HEK293 (cell line): ENCODE data around the gene MOK.

ENCODE experiments used
- CTCF ChIA-PET: fragments of 350-600 bp; formaldehyde crosslinking; extraction: SDS; loops from one replicate; lab custom pipeline; 2021; ENCODE audit warnings: antibody characterized with exemption; lab: Yijun Ruan, JAX
- POLR2A ChIA-PET: fragments of 300-600 bp; formaldehyde crosslinking; extraction: SDS; loops from one replicate; lab custom pipeline; 2020; ENCODE audit warnings: antibody characterized with exemption, inconsistent platforms; lab: Yijun Ruan, JAX
- H3K27ac ChIP-seq: fragments of 200-500 bp; sonication (Bioruptor generic); 2 replicates; pipeline ENCODE4 v1.5.1; 2014; ENCODE audit warnings: low read depth, low read length, control low read depth, inconsistent platforms; ENCODE audit errors: extremely low read depth
- H3K36me3 ChIP-seq, 2 experiments: fragments of 200-500 bp in 1 of 2; sonication (Bioruptor generic) in 1 of 2; 1 replicate in 1 of 2; 2 replicates in 1 of 2; pipeline ENCODE4 v1.5.1; 2014 to 2017; ENCODE audit warnings: inconsistent platforms in 2 of 2, low read length in 2 of 2; ENCODE audit not compliant: control insufficient read depth in 2 of 2, insufficient read depth in 1 of 2
- H3K4me1 ChIP-seq: fragments of 200-500 bp; sonication (Bioruptor generic); 2 replicates; pipeline ENCODE4 v1.5.1; 2014; ENCODE audit warnings: mild to moderate bottlenecking, low read length, inconsistent platforms; ENCODE audit not compliant: control insufficient read depth, insufficient read depth
- H3K4me3 ChIP-seq: 2 replicates; pipeline ENCODE4 v1.5.1; 2011; ENCODE audit warnings: low read depth, mild to moderate bottlenecking, control low read depth, low read length, moderate library complexity
- H3K9me3 ChIP-seq: fragments of 200-500 bp; sonication (Bioruptor generic); 2 replicates; pipeline ENCODE4 v1.5.1; 2014; ENCODE audit warnings: low read depth, low read length, inconsistent platforms; ENCODE audit not compliant: control insufficient read depth, insufficient read depth
- BCL11B ChIP-seq: fragments of 450-650 bp; formaldehyde crosslinking; IDR thresholded peaks from 2 replicates; pipeline ENCODE4 v1.5.1; 2016; ENCODE audit warnings: low read depth, missing biosample characterization, missing genetic modification characterization
- FEZF1 ChIP-seq: fragments of 450-650 bp; formaldehyde crosslinking; IDR thresholded peaks from 2 replicates; pipeline ENCODE4 v1.5.1; 2016; ENCODE audit warnings: missing biosample characterization, missing genetic modification characterization
- GLIS1 ChIP-seq: fragments of 450-650 bp; formaldehyde crosslinking; IDR thresholded peaks from 2 replicates; pipeline ENCODE4 v1.5.1; 2016; ENCODE audit warnings: missing biosample characterization, missing genetic modification characterization
- MZF1 ChIP-seq: fragments of 450-650 bp; formaldehyde crosslinking; IDR thresholded peaks from 2 replicates; pipeline ENCODE4 v1.5.1; 2017; ENCODE audit warnings: missing biosample characterization, missing genetic modification characterization, borderline replicate concordance
- PRDM10 ChIP-seq: fragments of 450-650 bp; formaldehyde crosslinking; IDR thresholded peaks from 2 replicates; pipeline ENCODE4 v1.5.1; 2016; ENCODE audit warnings: missing biosample characterization, missing genetic modification characterization
- SP7 ChIP-seq: fragments of 450-650 bp; formaldehyde crosslinking; IDR thresholded peaks from 2 replicates; pipeline ENCODE4 v1.5.1; 2016; ENCODE audit warnings: missing biosample characterization, missing genetic modification characterization
- WT1 ChIP-seq: fragments of 450-650 bp; formaldehyde crosslinking; IDR thresholded peaks from 2 replicates; pipeline ENCODE4 v1.5.1; 2016; ENCODE audit warnings: missing biosample characterization, missing genetic modification characterization
- ZBTB17 ChIP-seq: fragments of 450-650 bp; formaldehyde crosslinking; IDR thresholded peaks from 2 replicates; pipeline ENCODE4 v1.5.1; 2016; ENCODE audit warnings: missing biosample characterization, missing genetic modification characterization
- ZNF112 ChIP-seq: fragments of 450-650 bp; formaldehyde crosslinking; IDR thresholded peaks from 2 replicates; pipeline ENCODE4 v1.5.0; 2017; ENCODE audit warnings: missing biosample characterization, missing genetic modification characterization
- ZNF211 ChIP-seq: fragments of 450-650 bp; formaldehyde crosslinking; IDR thresholded peaks from 2 replicates; pipeline ENCODE4 v1.5.1; 2016; ENCODE audit warnings: low read depth, missing biosample characterization, missing genetic modification characterization
- ZNF221 ChIP-seq: fragments of 450-650 bp; formaldehyde crosslinking; IDR thresholded peaks from 2 replicates; pipeline ENCODE4 v1.5.1; 2017; ENCODE audit warnings: missing biosample characterization, missing genetic modification characterization, borderline replicate concordance
- ZNF274 ChIP-seq, 2 experiments: fragments of 200-500 bp in 1 of 2; fragments of 450-650 bp in 1 of 2; sonication (Bioruptor generic) in 1 of 2; formaldehyde crosslinking in 1 of 2; IDR thresholded peaks; 2 replicates each; pipeline versions ENCODE4 v1.5.1 to v1.6.1; 2014 to 2016; ENCODE audit warnings: borderline replicate concordance in 1 of 2, inconsistent platforms in 1 of 2, low read length in 1 of 2, missing biosample characterization in 1 of 2, missing genetic modification characterization in 1 of 2
- ZNF335 ChIP-seq: fragments of 450-650 bp; formaldehyde crosslinking; conservative IDR thresholded peaks from 2 replicates; pipeline ENCODE4 v1.5.1; 2016; ENCODE audit warnings: missing biosample characterization, missing genetic modification characterization
- ZNF354C ChIP-seq: fragments of 450-650 bp; formaldehyde crosslinking; IDR thresholded peaks from 2 replicates; pipeline ENCODE4 v1.5.1; 2016; ENCODE audit warnings: missing biosample characterization, missing genetic modification characterization, low read depth, borderline replicate concordance
- ZNF391 ChIP-seq: fragments of 450-650 bp; formaldehyde crosslinking; IDR thresholded peaks from 2 replicates; pipeline ENCODE4 v1.5.1; 2016; ENCODE audit warnings: low read depth, missing biosample characterization, missing genetic modification characterization, borderline replicate concordance
- ZNF398 ChIP-seq: fragments of 450-650 bp; formaldehyde crosslinking; IDR thresholded peaks from 2 replicates; pipeline ENCODE4 v1.5.1; 2017; ENCODE audit warnings: missing biosample characterization, missing genetic modification characterization
- ZNF548 ChIP-seq: fragments of 450-650 bp; formaldehyde crosslinking; IDR thresholded peaks from 2 replicates; pipeline ENCODE4 v1.5.1; 2016; ENCODE audit warnings: missing biosample characterization, missing genetic modification characterization
- ZNF549 ChIP-seq: fragments of 450-650 bp; IDR thresholded peaks from 2 replicates; pipeline ENCODE4 v1.5.1; 2018; ENCODE audit warnings: missing biosample characterization, missing genetic modification characterization, mild to moderate bottlenecking, inconsistent platforms, moderate library complexity
- ZNF621 ChIP-seq: fragments of 450-650 bp; formaldehyde crosslinking; IDR thresholded peaks from 2 replicates; pipeline ENCODE4 v1.5.1; 2017; ENCODE audit warnings: missing biosample characterization, missing genetic modification characterization
- ZNF785 ChIP-seq: fragments of 450-650 bp; formaldehyde crosslinking; IDR thresholded peaks from 2 replicates; pipeline ENCODE4 v1.5.1; 2016; ENCODE audit warnings: missing biosample characterization, missing genetic modification characterization
- TF ChIP-seq, protein P1 (sequence below): fragments of 450-650 bp; formaldehyde crosslinking; IDR thresholded peaks from 2 replicates; pipeline ENCODE4; 2016; ENCODE audit warnings: missing biosample characterization, missing genetic modification characterization
- TF ChIP-seq, protein P2 (sequence below): sonication (generic); formaldehyde crosslinking; IDR thresholded peaks from 2 replicates; pipeline ENCODE4 v1.8.1; 2022; ENCODE audit warnings: mild to moderate bottlenecking, moderate library complexity, missing genetic modification reagents
- TF ChIP-seq, protein P3 (sequence below): fragments of 450-650 bp; formaldehyde crosslinking; IDR thresholded peaks from 2 replicates; pipeline ENCODE4 v1.5.1; 2016; ENCODE audit warnings: missing biosample characterization, missing genetic modification characterization

Gene MOK

GRCh38 chr14:102205560-102205959 lies 99.4 kb downstream of the MOK start:
- TF ChIP-seq ZNF112 (no peak), ZNF549 (no peak), ZNF621 (tag by site-specific recombination) (no peak)
- CTCF ChIA-PET = no interaction called here
- Histone ChIP-seq H3K4me1 (0 out of 2 replicates have a peak, but pooled peaks cover 3% of the 10 kb centered on the region), H3K4me3 (no peak overlapping the region), H3K9me3 (no peaks in the 10 kb centered on the region), H3K36me3 (peaks cover 21 to 42% of the 10 kb centered on the region in 2 experiments), H3K27ac (no peak overlapping the region)
- POLR2A ChIA-PET = no interaction called here

GRCh38 chr14:102203382-102203781 lies 101.6 kb downstream of the MOK start:
- H3K4me3 ChIP-seq = no peak overlapping the region
- H3K9me3 ChIP-seq = no peaks in the 10 kb centered on the region
- ChIA-PET POLR2A (no interaction called here), CTCF (no interaction called here)
- H3K36me3 ChIP-seq = peaks cover 11 to 44% of the 10 kb centered on the region in 2 experiments
- H3K4me1 ChIP-seq = 0 out of 2 replicates have a peak, but pooled peaks cover 4% of the 10 kb centered on the region
- no peak overlapping the region for H3K27ac ChIP-seq
- TF ChIP-seq ZNF211 (tag by site-specific recombination) (no peak), ZNF548 (no peak), ZNF398 (no peak), FEZF1 (tag by site-specific recombination) (no peak), ZNF391 (no peak), ZNF354C (tag by site-specific recombination) (no peak), GLIS1 (tag by site-specific recombination) (no peak), ZNF221 (tag by site-specific recombination) (no peak)
- TF ChIP-seq, protein P1, sequence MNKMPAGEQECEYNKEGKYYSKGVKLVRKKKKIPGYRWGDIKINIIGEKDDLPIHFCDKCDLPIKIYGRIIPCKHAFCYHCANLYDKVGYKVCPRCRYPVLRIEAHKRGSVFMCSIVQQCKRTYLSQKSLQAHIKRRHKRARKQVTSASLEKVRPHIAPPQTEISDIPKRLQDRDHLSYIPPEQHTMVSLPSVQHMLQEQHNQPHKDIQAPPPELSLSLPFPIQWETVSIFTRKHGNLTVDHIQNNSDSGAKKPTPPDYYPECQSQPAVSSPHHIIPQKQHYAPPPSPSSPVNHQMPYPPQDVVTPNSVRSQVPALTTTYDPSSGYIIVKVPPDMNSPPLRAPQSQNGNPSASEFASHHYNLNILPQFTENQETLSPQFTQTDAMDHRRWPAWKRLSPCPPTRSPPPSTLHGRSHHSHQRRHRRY = no peak

DNA sequence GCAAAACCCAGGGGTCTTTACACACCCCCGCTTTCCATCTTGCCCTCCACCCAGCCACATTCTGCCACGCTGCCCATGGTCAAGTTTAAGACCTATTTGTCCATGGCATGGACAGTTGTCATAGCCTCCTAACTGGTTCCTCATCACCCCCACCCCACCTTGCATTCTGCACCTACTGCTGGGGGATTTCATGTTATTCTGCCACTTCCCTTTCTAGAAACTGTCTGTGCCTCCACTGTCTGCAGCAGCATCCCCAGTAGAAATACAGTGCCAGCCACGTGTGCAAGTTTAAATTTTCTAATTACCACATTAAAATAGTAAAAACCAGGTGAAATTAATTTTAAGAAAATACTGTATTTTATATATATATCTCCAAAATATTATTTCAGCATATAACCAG lies 102.0 kb downstream of the MOK start:
- no peaks in the 10 kb centered on the region for H3K9me3 ChIP-seq
- H3K36me3 ChIP-seq = peaks cover 11 to 43% of the 10 kb centered on the region in 2 experiments
- TF ChIP-seq SP7 (no peak), WT1 (tag by site-specific recombination) (no peak), ZBTB17 (tag by site-specific recombination) (no peak), ZNF335 (tag by site-specific recombination) (no peak), ZNF785 (tag by site-specific recombination) (no peak), ZNF274 (IDR thresholded peaks at IDR 0.05; ENCODE audit: low read length) (no peak), ZNF274 (tag by site-specific recombination; IDR thresholded peaks at IDR 0.05; ENCODE audit: borderline replicate concordance) (no peak), MZF1 (tag by site-specific recombination) (no peak), BCL11B (tag by site-specific recombination) (no peak), PRDM10 (no peak), GLIS1 (tag by site-specific recombination) (no peak)
- TF ChIP-seq, protein P2, sequence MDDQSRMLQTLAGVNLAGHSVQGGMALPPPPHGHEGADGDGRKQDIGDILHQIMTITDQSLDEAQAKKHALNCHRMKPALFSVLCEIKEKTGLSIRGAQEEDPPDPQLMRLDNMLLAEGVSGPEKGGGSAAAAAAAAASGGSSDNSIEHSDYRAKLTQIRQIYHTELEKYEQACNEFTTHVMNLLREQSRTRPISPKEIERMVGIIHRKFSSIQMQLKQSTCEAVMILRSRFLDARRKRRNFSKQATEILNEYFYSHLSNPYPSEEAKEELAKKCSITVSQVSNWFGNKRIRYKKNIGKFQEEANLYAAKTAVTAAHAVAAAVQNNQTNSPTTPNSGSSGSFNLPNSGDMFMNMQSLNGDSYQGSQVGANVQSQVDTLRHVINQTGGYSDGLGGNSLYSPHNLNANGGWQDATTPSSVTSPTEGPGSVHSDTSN (CRISPR knock-in tag) = no peak
- TF ChIP-seq, protein P3, sequence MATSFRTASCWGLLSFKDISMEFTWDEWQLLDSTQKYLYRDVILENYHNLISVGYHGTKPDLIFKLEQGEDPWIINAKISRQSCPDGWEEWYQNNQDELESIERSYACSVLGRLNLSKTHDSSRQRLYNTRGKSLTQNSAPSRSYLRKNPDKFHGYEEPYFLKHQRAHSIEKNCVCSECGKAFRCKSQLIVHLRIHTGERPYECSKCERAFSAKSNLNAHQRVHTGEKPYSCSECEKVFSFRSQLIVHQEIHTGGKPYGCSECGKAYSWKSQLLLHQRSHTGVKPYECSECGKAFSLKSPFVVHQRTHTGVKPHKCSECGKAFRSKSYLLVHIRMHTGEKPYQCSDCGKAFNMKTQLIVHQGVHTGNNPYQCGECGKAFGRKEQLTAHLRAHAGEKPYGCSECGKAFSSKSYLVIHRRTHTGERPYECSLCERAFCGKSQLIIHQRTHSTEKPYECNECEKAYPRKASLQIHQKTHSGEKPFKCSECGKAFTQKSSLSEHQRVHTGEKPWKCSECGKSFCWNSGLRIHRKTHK (tag by site-specific recombination) = no peak
- no peak overlapping the region for H3K27ac ChIP-seq
- ChIA-PET POLR2A (no interaction called here), CTCF (no interaction called here)
- H3K4me3 ChIP-seq = no peak overlapping the region
- H3K4me1 ChIP-seq = 0 out of 2 replicates have a peak, but pooled peaks cover 4% of the 10 kb centered on the region
